ENCODE measurements around the gene PLEKHD1.

Gene PLEKHD1

DNA sequence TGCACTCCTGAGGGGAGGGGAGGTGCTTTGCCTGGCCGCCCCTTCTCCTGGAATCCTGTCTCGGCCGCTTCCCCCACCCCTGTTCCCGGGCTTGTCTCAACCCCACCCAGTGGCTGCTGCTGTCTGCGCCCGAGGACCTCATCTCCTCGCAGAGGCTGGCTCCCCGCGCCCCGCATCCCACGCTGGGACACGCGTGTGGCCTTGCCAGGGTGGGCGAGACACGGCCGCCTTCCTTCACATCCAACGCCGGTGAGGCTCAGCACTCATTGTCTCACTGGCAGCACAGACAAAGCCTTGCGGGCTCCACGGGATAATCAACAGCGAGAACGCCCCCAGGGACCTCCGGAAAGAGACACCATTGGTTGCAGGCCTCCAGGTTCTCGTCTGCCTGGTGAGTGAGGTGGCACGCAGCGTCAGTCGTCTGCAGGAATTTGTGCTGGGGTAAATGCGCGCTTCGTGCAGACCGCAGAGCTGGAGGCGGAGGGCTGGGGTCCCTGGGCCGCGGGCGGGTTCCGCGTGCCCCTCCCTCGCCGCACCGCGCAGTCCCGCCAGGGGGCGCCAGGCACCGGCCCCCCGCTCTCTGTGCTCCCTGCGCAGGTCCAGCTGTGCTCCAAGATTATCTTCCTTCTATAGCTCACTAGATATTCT, 63.3 kb downstream of the PLEKHD1 start:
- peak; percentile 11 for DNase-seq (ENCODE audit: low spot score)

GRCh38 chr14:69548566-69548965, 64.0 kb downstream of the PLEKHD1 start:
- no peak for DNase-seq (ENCODE audit: low spot score)

- no peak for DNase-seq (ENCODE audit: low spot score)
These were observed 67.0 kb downstream of the PLEKHD1 start for GRCh38 chr14:69551511-69551910.

- no peak for DNase-seq (ENCODE audit: low spot score)
These were observed 68.7 kb downstream of the PLEKHD1 start for GRCh38 chr14:69553252-69553651.

DNA sequence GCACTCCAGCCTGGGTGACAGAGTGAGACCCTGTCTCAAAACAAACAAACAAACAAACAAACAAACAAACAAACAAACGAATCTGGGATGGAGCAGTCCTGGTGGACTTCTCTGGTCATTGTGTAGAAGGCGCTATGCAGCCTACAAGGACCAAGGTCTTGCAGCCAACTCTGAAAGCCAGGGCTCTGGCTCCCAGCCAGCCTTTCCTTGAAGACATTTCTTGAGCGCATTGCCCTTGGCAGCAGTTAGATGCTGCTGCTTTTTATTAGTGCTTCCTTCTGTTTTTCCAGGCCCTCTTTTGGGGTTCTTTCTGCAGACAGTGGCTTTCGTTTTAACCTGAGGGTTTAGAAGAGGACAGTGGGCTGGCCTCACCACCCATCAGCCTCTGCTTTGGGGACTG, 70.0 kb downstream of the PLEKHD1 start:
- no peak for DNase-seq (ENCODE audit: low spot score)

- no peak for DNase-seq (ENCODE audit: low spot score)
These were observed 74.2 kb downstream of the PLEKHD1 start for GRCh38 chr14:69558774-69559173.

GRCh38 chr14:69559581-69560011, 75.1 kb downstream of the PLEKHD1 start:
- no peak for DNase-seq (ENCODE audit: low spot score)

- no peak for DNase-seq (ENCODE audit: low spot score)
These were observed 76.3 kb downstream of the PLEKHD1 start for GRCh38 chr14:69560826-69561225.

DNA sequence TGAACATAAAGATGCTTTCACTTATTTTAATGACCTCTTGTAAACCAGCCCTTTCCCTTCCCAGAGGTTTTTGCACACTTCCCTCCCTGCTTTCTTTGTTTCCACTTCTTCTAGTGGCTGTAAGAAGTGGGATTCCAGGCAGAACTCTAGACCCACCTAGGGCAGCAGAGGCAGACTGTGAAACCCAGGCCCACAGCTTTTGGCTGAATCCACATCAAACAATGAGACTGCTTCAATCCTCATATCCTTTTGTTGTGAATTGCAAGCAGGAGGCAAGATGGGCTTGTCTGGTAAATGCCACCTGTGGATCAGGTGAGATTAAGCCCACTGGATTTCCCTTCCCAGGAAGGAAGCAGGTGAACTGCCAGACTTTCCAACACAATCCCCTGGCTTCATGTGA, 77.4 kb downstream of the PLEKHD1 start:
- no peak for DNase-seq (ENCODE audit: low spot score)

- DNase-seq (ENCODE audit: low spot score), result no peak
These were observed 83.0 kb downstream of the PLEKHD1 start for GRCh38 chr14:69567563-69567962.

DNA sequence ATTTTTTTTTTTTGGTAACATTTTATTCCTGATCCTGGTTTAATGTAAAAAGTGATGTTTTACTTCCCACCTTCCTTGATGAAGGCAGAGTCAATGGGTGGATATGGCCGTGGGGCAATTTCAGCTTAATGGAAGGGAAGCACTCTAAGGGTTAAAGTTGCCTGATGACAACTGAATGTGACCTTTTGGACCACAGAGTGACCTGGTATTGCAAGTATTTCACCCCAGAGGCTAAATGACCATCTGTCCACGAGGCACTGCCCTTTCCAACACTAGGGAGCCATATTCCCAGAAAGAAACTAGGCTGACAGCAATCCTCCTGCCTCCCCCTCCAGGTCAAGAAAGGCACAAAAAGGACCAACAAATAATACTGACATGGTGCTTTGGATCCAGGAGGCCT, 85.3 kb downstream of the PLEKHD1 start:
- no peak for DNase-seq (ENCODE audit: low spot score)

- DNase-seq (ENCODE audit: low spot score), result no peak
These were observed 86.4 kb downstream of the PLEKHD1 start for GRCh38 chr14:69570836-69571330.

DNA sequence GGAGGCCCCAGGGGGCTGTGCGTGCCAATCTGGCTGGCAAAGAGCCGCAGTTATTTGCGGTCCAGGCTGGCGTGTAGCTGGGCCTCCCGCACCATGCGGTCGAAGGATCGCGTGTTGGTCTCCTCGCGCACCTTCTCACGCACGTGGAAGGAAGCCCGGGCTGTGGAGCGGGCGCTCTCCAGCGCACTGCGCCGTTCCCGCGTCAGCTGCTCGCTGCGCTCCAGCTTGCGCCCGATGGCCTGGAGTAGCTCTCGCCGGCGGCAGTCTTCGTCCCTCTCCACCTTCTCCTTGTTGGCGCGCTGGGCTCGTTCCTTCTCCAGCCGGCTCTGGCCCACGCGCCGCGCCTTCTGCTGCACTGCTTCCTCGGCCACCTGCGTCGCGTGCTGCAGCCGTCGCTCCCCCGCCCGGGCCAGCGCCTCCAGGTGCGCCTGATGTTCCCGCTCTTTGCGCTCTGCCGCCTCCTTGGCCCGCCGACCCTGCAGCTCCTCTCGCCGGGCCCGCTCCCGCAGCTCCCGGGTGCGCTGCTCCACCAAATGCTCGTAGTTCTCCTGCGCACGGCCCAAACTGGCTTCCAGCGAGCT, 87.0 kb downstream of the PLEKHD1 start:
- no peak for DNase-seq (ENCODE audit: low spot score)

- no peak for DNase-seq (ENCODE audit: low spot score)
These were observed 87.7 kb downstream of the PLEKHD1 start for GRCh38 chr14:69572030-69572840.

- DNase-seq (ENCODE audit: low spot score), result no peak
These were observed 88.3 kb downstream of the PLEKHD1 start for GRCh38 chr14:69572841-69573135.

DNA sequence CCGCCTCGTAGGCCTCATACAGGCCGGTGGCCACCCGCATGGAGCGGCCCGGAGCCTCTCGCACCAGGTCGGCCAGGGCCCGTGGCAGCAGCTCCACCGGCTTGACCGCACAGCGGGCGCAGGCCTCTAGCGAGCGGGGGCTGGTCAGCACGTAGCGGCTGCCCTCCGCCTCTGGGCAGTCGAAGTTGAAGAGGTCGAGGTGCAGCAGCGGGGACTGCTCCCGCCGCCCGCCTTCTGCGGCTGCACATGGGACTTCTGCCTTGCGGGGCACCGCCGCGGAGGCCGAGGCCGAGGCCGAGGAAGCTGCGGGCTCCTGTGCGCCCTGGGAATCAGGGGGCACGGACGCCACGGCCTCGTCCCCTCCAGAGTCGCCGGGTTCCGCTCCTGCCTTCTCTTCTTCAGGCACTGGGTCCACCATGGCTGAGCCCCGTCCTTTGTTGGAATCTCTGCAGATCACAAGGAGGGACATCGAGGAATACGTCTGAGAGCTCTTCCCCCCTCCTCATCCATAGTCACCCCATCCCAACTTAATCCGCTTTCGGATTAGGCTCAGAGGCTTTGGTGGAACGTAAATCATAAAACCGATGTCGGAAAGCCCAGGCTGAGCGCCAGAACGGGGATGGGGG, 88.8 kb downstream of the PLEKHD1 start:
- no peak for DNase-seq (ENCODE audit: low spot score)

- DNase-seq (ENCODE audit: low spot score), result no peak
These were observed 89.3 kb downstream of the PLEKHD1 start for GRCh38 chr14:69573831-69574262.

DNA sequence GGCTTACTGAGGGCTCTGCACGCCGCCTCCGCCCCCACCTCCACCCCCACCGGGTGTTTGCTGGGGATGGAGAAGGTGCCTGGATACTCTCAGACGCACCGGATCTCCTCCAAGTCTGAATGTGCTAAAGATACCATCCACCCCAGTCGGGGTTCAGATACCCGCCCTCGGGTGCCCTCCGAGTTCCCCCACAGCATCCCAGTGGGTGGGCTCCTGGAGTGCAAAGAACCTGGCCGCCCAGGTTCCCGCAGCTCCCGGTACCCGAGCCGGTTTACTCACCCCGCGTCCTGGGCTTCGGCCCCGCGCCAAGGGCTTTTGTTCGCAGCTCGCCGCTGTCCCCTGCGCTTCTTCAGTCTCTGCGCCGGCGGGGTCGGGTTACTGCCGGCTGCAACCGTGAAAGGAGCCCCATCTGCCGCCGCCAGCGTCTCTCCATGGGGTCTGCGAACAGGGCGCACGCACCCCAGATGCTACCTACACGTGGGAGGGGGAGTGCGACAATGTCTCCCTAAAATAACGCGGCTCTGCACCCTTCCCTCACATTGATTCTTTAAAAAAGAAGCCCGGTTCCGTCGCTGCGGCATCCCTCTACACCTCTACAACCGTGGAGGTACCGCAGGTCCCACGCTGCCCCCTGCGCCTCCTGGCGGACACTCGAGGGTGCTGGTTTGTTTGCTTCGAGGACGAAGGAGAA, 89.9 kb downstream of the PLEKHD1 start, which contains the start of gene CCDC177:
TSS of gene CCDC177 (minus strand) at position 609 of the 691 bp plus-strand sequence. CDS start 1,249 bp downstream, outside the sequence.
- DNase-seq (ENCODE audit: low spot score), result peak; percentile 69

DNA sequence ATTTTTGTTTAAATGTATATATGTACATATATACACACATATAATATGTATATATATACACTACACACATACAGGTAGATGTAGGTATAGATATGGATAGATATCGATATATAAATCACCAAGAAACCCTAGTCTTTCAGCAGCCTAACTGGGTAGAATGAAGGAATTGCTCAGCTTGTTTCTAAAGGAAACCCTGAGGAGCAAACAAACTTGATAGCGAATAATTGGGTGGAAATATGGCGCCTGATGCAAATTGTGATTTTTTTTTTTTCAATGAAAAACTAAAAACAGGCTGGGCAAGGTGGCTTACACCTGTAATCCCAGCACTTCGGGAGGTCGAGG, 90.4 kb downstream of the PLEKHD1 start:
- DNase-seq (ENCODE audit: low spot score), result no peak

DNA sequence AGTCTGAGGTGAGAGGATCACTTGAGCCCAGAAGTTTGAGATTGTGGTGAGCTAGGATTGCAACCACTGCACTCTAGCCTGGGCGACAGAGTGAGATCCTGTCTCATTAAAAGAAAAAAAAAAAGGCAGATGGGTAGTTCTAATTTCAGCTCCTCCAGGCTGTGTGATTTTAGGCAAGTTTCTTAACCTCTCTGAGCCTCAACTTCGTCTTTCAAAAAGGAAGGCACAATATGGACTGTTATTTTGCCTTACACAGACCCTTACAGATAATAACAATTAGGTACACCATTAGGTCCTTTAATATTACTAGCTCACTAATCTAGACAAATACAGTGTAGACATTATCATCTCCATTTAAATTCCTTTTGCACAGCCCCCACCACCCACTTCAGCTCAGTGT, 94.9 kb downstream of the PLEKHD1 start:
- DNase-seq (ENCODE audit: low spot score), result no peak

- peak; percentile 28 for DNase-seq (ENCODE audit: low spot score)
These were observed 95.6 kb downstream of the PLEKHD1 start for GRCh38 chr14:69580009-69580577.
